Ovary (tissue), 3 donors: ENCODE measurements around the gene CMIP.

ENCODE experiments used
- POLR2A ChIP-seq: fragments of 450-650 bp; IDR thresholded peaks from one replicate; pipeline ENCODE4 v1.6.1; 2017; ENCODE audit warnings: antibody characterized with exemption, mild to moderate bottlenecking, moderate library complexity
- TF ChIP-seq, protein P1 (sequence below), 3 donors: fragments of 450-650 bp in 2 of 3; fragments of 200-600 bp in 1 of 3; IDR thresholded peaks; one replicate each; pipeline versions ENCODE4 v1.5.1 to v1.8.0; 2016 to 2022; ENCODE audit warnings: antibody characterized with exemption in 3 of 3, mild to moderate bottlenecking in 1 of 3
- donor health status: DM: no; HTN: no; CAD: no.

DNA sequence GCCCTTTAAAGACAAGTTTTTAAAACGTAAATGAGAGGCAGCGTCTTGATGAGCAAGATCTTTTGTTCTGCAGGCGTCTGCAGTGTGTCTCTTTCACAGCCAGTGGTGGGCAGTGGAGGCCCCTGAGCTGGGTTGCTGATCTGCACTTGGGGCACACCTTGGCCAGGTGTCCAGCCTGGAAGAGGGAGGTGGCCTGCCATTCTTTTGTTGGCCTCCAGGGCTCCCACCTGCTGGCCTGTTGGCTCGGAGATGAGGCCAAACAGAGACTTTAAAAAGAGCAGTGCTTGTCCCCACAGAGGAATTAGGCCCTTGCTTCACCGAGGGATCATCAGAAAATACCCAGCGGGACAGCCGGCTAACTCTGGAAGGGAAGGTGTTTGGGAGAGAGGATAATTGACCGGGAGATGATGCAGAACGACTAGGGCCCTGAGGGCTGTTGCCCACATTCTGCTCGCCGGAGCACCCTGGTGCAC is 188.6 kb downstream of the CMIP start:
- TF ChIP-seq, protein P1, sequence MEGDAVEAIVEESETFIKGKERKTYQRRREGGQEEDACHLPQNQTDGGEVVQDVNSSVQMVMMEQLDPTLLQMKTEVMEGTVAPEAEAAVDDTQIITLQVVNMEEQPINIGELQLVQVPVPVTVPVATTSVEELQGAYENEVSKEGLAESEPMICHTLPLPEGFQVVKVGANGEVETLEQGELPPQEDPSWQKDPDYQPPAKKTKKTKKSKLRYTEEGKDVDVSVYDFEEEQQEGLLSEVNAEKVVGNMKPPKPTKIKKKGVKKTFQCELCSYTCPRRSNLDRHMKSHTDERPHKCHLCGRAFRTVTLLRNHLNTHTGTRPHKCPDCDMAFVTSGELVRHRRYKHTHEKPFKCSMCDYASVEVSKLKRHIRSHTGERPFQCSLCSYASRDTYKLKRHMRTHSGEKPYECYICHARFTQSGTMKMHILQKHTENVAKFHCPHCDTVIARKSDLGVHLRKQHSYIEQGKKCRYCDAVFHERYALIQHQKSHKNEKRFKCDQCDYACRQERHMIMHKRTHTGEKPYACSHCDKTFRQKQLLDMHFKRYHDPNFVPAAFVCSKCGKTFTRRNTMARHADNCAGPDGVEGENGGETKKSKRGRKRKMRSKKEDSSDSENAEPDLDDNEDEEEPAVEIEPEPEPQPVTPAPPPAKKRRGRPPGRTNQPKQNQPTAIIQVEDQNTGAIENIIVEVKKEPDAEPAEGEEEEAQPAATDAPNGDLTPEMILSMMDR (IDR thresholded peaks at IDR 0.05), result no peak
- TF ChIP-seq POLR2A, result no peak
